ENCODE data around the gene IL17REL. TPM values are rescaled to one million over a fixed set of nuclear protein-coding genes. Genes with fewer than 3 reads are reported as not detected.

Gene IL17REL
- polyA plus RNA-seq, 1 experiment = not detected

DNA sequence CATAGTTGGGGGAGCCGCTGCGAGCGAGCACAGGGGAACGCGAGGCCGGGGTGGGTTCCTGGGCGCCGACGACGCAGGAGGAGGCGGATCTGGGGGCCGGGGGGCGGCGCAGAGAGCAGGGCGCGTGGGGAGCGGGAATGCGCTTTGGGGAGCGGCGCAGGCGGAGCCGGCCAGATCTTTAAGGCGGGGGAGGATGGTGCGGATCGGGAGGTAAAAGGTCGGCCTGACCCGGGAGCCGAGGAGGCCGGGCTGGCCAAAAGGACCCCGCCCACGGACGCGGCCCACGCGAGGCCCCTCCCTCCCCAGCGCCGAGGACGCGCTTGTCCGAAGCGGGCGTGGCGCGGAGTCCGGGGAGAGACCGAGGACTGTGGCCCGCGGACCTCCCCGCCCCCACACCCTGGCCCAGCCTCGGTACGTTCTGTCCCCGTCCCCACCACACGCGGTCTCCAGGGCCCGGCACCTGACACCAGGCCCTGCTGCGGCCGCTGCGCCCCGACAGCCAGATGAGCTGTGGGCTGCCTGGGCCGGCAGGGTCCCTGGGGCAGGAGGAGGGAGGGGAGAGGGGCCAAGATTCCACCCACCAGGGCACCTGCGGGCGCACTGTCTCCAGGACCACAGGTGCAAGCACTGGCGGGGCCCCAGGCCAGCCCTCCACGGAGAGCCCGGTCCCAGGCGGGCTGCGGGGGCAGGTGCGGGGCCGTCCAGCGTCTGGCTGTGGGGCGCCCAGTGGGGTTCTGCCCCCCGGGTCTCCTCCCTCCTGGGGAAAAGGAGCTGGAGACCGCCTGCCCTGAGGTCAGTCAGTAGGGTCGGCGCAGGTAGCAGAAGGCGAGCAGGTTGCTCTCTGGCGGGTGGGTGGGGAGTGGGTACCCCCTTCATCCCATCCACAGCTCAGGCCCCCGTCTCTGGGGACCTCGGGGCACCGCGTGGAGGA lies 41.1 kb downstream of the IL17REL start:
- DNase-seq (ENCODE audit: low read depth) = no peak
- POLR2A ChIA-PET = no interaction called here
- Histone ChIP-seq H3K36me3 (ENCODE audit: control insufficient read depth, insufficient read depth, low read length) (no peaks in the 10 kb centered on the region), H3K27me3 (ENCODE audit: control insufficient read depth, insufficient read depth, low read length) (no peaks in the 10 kb centered on the region), H3K4me3 (ENCODE audit: low read depth, low read length) (peak overlapping the region; percentile 57)
- TF ChIP-seq, protein P1, sequence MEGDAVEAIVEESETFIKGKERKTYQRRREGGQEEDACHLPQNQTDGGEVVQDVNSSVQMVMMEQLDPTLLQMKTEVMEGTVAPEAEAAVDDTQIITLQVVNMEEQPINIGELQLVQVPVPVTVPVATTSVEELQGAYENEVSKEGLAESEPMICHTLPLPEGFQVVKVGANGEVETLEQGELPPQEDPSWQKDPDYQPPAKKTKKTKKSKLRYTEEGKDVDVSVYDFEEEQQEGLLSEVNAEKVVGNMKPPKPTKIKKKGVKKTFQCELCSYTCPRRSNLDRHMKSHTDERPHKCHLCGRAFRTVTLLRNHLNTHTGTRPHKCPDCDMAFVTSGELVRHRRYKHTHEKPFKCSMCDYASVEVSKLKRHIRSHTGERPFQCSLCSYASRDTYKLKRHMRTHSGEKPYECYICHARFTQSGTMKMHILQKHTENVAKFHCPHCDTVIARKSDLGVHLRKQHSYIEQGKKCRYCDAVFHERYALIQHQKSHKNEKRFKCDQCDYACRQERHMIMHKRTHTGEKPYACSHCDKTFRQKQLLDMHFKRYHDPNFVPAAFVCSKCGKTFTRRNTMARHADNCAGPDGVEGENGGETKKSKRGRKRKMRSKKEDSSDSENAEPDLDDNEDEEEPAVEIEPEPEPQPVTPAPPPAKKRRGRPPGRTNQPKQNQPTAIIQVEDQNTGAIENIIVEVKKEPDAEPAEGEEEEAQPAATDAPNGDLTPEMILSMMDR (IDR thresholded peaks at IDR 0.05; ENCODE audit: insufficient read depth, low read depth, low read length) = no peak
- CTCF ChIA-PET = interaction anchor here (1.2 to 1.4 kb wide), 2 partner anchors 17 to 41 kb away, joined by 3 to 4 read pairs; no protein-coding TSS in a partner anchor

DNA sequence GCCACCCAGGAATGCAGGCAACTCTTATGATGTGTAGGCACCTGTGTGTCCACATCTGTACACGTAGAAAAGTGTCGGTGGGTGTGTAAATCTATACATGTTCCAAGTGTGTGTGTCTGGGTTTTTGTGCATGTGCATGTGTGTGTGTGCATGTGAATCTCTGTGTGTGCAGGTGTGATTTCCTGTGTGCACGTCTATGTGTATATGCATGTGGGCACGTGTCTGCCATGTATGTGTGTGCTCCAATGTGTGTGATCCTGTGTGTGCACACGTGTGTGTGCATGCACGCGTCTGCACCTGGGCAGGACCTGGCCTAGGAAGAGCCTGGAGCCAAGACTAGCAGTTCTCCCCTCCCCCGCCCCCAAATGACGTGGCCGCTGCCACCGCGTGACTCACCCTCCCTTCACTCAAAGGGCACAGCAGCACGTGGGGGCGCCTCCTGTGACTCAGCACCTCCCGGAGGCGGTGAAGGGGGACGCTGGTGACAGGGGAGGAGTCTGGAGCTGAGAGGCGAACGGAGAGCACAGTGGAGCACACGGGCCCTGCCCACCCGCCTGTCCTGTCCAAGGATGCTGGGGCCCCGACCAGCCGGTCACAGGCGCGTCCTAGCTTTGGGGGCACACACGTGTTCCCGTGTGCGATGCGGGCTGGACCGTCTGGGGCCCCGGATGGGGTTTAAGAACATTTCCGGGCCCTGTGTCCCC lies 41.9 kb downstream of the IL17REL start:
- ChIA-PET POLR2A (interaction anchor here (0.5 kb wide), 1 partner anchor 66 kb away, joined by 4 read pairs; no protein-coding TSS in a partner anchor), CTCF (interaction anchor here (1.2 to 1.4 kb wide), 2 partner anchors 18 to 40 kb away, joined by 3 to 4 read pairs; no protein-coding TSS in a partner anchor)
- TF ChIP-seq, protein P1 (IDR thresholded peaks at IDR 0.05; ENCODE audit: insufficient read depth, low read depth, low read length) = no peak
- Histone ChIP-seq H3K27me3 (ENCODE audit: control insufficient read depth, insufficient read depth, low read length) (no peaks in the 10 kb centered on the region), H3K36me3 (ENCODE audit: control insufficient read depth, insufficient read depth, low read length) (0 out of 2 replicates have a peak, but pooled peaks cover 1% of the 10 kb centered on the region), H3K4me3 (ENCODE audit: low read depth, low read length) (peak overlapping the region; percentile 57)
- peak; percentile 82 for DNase-seq (ENCODE audit: low read depth)

DNA sequence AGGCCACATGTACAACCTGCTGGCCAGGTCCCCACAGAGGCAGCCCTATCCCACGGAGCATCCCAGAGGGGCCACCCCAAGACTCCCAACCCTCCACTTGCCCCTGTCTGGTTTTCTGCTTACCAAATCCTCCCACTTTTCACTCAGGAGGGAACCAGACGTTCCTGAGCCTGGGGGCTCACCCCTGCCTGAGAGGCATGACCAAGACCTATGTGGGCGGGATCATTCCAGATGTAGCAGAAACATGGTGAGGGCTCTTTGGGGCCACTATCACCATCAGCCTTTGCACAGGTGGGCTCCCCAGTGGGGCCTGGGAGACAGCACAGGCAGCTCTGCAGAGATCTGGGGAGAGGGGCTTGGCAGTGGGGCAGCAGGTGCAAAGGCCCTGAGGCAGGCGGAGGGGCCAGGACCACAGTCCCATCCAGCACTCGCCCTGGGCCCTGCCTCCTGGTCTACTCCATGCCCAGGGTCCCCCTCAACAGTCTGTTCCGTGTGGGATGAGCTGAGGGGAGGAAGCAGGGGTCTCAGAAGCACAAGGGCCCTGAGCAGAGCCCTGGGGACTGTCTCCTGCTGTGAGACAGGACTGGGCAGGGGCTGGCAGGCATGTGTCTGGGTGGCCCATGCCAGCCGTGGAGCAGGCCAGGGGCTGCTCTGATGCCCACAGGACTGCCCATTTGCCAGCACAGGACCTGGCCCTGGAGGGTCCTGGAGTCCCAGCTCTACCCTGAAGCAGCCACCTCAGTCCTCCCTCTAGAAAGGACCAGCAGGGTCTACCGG lies 42.6 kb downstream of the IL17REL start:
- CTCF ChIA-PET = interaction anchor here (1.2 kb wide), 1 partner anchor 18 kb away, joined by 3 read pairs; no protein-coding TSS in a partner anchor
- TF ChIP-seq, protein P1 (IDR thresholded peaks at IDR 0.05; ENCODE audit: insufficient read depth, low read depth, low read length) = no peak
- no peak for DNase-seq (ENCODE audit: low read depth)
- H3K4me3 ChIP-seq (ENCODE audit: low read depth, low read length) = no peak overlapping the region
- POLR2A ChIA-PET = no interaction called here
- peaks cover 4% of the 10 kb centered on the region; the same call in 1 of the 2 replicates for H3K36me3 ChIP-seq (ENCODE audit: control insufficient read depth, insufficient read depth, low read length)
- no peaks in the 10 kb centered on the region for H3K27me3 ChIP-seq (ENCODE audit: control insufficient read depth, insufficient read depth, low read length)

DNA sequence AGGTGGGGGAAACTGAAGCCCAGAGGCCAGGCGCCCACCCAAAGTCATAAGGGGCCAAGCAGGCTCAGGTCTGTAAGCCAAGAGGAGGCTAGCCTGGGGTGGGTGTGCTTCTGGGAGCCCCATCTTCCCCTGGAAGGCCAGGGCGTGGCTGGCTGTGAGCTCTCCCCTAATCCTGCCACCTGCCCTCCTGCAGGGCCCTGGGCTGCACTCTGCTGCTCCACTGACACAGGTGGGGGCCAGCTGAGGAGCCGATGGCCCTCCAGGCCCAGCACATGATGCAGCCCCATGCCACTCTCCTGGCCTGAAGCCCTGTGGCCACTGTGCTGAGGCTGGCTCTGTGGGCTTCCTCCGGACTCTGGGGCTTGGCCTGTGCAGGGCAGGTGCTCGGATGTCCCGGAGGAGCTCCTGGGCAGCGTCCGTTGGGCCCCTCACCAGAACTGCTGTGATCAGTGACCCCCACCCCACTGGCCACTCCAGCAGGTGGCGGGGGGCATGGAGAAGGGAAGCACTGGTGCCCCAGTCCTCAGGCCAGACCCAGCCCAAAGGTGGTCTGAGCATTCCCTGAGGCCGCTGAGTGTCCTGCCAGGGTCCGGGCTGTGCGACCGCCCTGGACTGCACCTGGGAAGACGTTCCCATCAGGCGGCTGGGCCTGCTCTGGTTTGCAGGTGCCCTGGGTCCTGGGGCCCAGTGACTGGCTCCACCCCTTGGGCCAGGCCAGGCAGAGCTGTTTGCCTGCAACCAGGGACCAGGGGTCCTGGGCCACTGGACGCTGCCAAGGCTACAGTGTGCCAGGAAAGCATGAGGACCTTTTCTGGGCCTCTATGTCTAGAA lies 43.5 kb downstream of the IL17REL start:
- TF ChIP-seq, protein P1 (IDR thresholded peaks at IDR 0.05; ENCODE audit: insufficient read depth, low read depth, low read length) = no peak
- peaks cover 10% of the 10 kb centered on the region for H3K36me3 ChIP-seq (ENCODE audit: control insufficient read depth, insufficient read depth, low read length)
- DNase-seq (ENCODE audit: low read depth) = no peak
- no peak overlapping the region for H3K4me3 ChIP-seq (ENCODE audit: low read depth, low read length)
- H3K27me3 ChIP-seq (ENCODE audit: control insufficient read depth, insufficient read depth, low read length) = no peaks in the 10 kb centered on the region
- ChIA-PET POLR2A (no interaction called here), CTCF (interaction anchor here (0.6 kb wide), 2 partner anchors 33 to 645 kb away, joined by 3 read pairs; no protein-coding TSS in a partner anchor)
